Adipocyte (in vitro differentiated cells): Measurements from ENCODE around the gene IRF8.
"Not testable (repeated sequence)": the region's sequence is repeated elsewhere in the genome, so short reads cannot be mapped to it uniquely, and the experiment has no call there.

ENCODE experiments used
- DNase-seq: peaks from one replicate; pipeline ENCODE4 v3.0.0-alpha.2; 2015; ENCODE audit warnings: low read depth
- H3K27me3 ChIP-seq: replicated peaks from 2 replicates; pipeline ENCODE4 v1.7.0; 2013; ENCODE audit warnings: mild to moderate bottlenecking, low read length, moderate library complexity; ENCODE audit not compliant: control insufficient read depth, insufficient read depth
- H3K36me3 ChIP-seq: 2 replicates; pipeline ENCODE4 v1.7.0; 2013; ENCODE audit warnings: low read length, mild to moderate bottlenecking, moderate library complexity; ENCODE audit not compliant: control insufficient read depth, insufficient read depth, severe bottlenecking
- H3K4me1 ChIP-seq: 2 replicates; pipeline ENCODE4 v1.7.0; 2013; ENCODE audit warnings: mild to moderate bottlenecking, low read length, moderate library complexity; ENCODE audit not compliant: control insufficient read depth, insufficient read depth
- H3K4me3 ChIP-seq: 2 replicates; pipeline ENCODE4 v1.7.0; 2013; ENCODE audit warnings: mild to moderate bottlenecking, low read length, moderate library complexity
- H3K9ac ChIP-seq: 2 replicates; pipeline ENCODE4 v1.7.0; 2013; ENCODE audit warnings: mild to moderate bottlenecking, low read length, moderate library complexity
- H3K9me3 ChIP-seq: 2 replicates; pipeline ENCODE4 v1.7.0; 2013; ENCODE audit warnings: mild to moderate bottlenecking, low read length, moderate library complexity; ENCODE audit not compliant: control insufficient read depth

Gene IRF8

DNA sequence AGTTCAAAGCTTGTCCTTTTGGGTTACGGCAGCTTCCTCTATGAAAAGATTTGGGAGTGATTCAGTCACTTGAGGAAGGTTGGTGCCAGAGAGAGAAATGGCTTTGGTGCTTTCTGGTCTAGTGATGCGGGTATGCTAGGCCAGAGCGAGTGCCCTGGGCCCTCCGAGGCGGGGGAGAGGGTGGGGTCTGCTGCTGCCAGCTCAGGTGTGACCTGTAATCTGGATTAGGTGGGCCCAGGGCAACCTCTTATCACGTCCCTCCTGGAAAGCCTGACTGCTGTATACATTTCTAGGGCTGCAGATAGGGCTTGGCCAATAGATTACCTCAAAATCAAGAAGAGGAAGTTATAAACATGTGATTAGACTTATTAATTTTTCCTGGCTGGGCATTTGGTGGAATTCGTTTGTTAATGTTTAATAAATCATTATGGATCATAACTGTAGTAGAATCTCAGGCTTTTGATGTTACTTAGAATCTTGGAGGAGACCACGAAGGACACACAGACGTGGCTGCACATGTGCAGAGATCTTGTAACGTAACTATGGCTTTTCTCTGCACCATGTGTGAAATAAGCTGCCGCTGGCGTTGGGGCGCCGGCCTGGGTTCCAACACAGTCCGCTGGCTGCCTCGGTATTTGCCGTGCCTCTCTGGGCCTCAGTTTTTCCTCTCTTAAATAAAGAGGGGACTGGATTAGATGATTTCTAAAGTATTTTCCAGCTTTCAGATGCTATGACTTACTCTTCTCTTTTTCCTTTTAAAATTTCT lies 1.2 kb downstream of the IRF8 start:
- Histone ChIP-seq H3K27me3 (peaks cover 82% of the 10 kb centered on the region), H3K36me3 (no peaks in the 10 kb centered on the region), H3K9ac (no peak overlapping the region), H3K4me1 (peaks cover 12% of the 10 kb centered on the region), H3K4me3 (no peak overlapping the region), H3K9me3 (peaks cover 1% of the 10 kb centered on the region)
- DNase-seq: no peak

GRCh38 chr16:85901110-85901509 lies 2.1 kb downstream of the IRF8 start:
- H3K36me3 ChIP-seq: no peaks in the 10 kb centered on the region
- peaks cover 12% of the 10 kb centered on the region for H3K4me1 ChIP-seq
- H3K9ac ChIP-seq: no peak overlapping the region
- no peak overlapping the region for H3K4me3 ChIP-seq
- peaks cover 6% of the 10 kb centered on the region for H3K9me3 ChIP-seq
- H3K27me3 ChIP-seq: peaks cover 73% of the 10 kb centered on the region
- DNase-seq: no peak

GRCh38 chr16:85901773-85902365 lies 2.9 kb downstream of the IRF8 start:
- no peak overlapping the region for H3K9ac ChIP-seq
- H3K4me1 ChIP-seq: peaks cover 12% of the 10 kb centered on the region
- H3K36me3 ChIP-seq: no peaks in the 10 kb centered on the region
- H3K4me3 ChIP-seq: no peak overlapping the region
- H3K9me3 ChIP-seq: peaks cover 6% of the 10 kb centered on the region
- DNase-seq: no peak
- peaks cover 66% of the 10 kb centered on the region for H3K27me3 ChIP-seq

GRCh38 chr16:85902366-85903155 lies 3.6 kb downstream of the IRF8 start:
- H3K4me1 ChIP-seq: peaks cover 12% of the 10 kb centered on the region
- no peaks in the 10 kb centered on the region for H3K36me3 ChIP-seq
- no peak overlapping the region for H3K9ac ChIP-seq
- DNase-seq: no peak
- peaks cover 6% of the 10 kb centered on the region for H3K9me3 ChIP-seq
- no peak overlapping the region for H3K4me3 ChIP-seq
- H3K27me3 ChIP-seq: peaks cover 59% of the 10 kb centered on the region

DNA sequence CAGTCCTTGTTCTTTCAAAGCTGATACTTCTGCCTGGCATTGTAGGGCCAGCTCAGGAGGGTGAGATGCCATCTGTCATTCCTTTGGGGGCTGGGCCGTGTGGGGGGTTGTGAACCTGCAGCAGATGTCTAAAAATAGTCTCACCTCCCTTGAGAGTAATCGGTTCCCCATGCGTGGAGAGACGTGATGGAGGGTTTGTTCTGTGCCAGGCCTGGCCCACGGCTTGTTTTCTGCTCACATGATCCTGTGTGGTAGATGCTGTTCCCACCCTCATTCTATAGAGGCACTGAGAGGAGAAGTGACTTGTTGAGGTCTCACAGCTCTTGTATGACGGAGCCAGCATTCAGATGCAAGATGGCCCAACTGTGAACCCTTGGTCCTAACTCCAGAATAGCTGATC lies 4.6 kb downstream of the IRF8 start:
- H3K27me3 ChIP-seq: peaks cover 51% of the 10 kb centered on the region
- peaks cover 10% of the 10 kb centered on the region for H3K4me1 ChIP-seq

GRCh38 chr16:85905110-85906095 lies 6.4 kb downstream of the IRF8 start:
- H3K9ac ChIP-seq: no peak overlapping the region
- peaks cover 45% of the 10 kb centered on the region for H3K27me3 ChIP-seq
- H3K9me3 ChIP-seq: peaks cover 6% of the 10 kb centered on the region
- no peaks in the 10 kb centered on the region for H3K36me3 ChIP-seq
- no peak overlapping the region for H3K4me3 ChIP-seq
- no peak for DNase-seq
- H3K4me1 ChIP-seq: peaks cover 6% of the 10 kb centered on the region

More for the DNA sequence above, 4.6 kb downstream of the IRF8 start:
- peaks cover 6% of the 10 kb centered on the region for H3K9me3 ChIP-seq
- H3K9ac ChIP-seq: no peak overlapping the region
- DNase-seq: no peak
- H3K36me3 ChIP-seq: no peaks in the 10 kb centered on the region
- no peak overlapping the region for H3K4me3 ChIP-seq

DNA sequence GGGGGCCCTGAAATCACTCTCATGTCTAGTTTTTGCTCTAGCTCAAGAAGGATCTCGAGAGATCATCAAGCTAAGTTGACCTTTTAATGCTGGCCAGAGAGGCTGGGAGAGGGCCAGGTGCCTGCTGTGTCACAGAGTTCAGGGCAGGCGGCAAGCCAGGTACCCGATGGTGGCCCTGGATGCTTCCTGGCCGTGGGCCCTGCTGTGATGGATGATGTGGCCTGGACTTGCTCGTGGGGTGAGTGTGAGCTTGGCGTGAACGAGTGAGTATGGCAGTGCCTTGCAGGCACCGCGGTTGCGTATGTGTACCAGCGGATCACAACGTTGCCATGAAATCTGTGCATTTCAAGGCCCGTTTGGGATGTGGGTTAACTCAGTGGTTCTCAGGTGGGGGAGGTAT lies 7.4 kb downstream of the IRF8 start:
- Histone ChIP-seq H3K9me3 (peaks cover 6% of the 10 kb centered on the region), H3K27me3 (peaks cover 40% of the 10 kb centered on the region), H3K4me1 (peaks cover 7% of the 10 kb centered on the region), H3K36me3 (no peaks in the 10 kb centered on the region), H3K9ac (no peak overlapping the region), H3K4me3 (no peak overlapping the region)
- DNase-seq: no peak

DNA sequence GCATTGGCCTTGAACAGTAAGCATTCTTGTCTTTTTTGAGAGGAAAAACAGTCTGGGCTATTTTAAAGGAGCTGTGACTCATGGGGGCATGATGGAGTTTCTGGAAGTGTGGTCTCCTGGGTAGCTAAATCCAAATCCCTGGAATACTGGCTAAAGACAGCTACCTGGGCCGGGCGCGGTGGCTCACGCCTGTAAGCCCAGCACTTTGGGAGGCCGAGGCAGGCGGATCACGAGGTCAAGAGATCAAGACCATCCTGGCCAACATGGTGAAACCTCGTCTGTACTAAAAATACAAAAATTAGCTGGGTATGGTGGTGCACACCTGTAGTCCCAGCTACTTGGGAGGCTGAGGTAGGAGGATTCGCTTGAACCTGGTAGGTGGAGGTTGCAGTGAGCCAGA lies 8.3 kb downstream of the IRF8 start:
- H3K4me3 ChIP-seq, DNase-seq, H3K9me3 ChIP-seq, H3K36me3 ChIP-seq, H3K9ac ChIP-seq: not testable (repeated sequence)
- Histone ChIP-seq H3K4me1 (peaks cover 13% of the 10 kb centered on the region), H3K27me3 (peaks cover 32% of the 10 kb centered on the region)

DNA sequence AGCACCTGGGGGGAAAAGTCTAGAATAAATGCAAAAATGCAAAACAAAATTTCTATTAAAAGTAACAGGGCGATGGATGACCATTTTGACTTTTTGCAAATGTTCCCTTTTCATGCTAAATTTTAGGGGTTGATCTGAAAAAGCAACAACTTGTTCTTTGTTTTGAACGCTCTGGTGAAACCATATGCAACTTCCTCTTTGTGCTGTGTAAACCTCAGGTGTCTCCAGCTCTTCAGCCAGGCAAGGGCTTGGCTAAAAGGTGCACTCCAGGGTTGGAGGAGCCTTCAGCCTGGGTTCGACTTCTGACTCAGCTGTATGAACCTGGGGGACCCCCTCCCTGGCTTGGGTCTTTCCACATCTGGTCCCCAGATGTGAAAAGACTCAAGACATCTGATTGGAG lies 9.5 kb downstream of the IRF8 start:
- Histone ChIP-seq H3K36me3 (no peaks in the 10 kb centered on the region), H3K4me1 (peaks cover 18% of the 10 kb centered on the region), H3K4me3 (no peak overlapping the region), H3K27me3 (peaks cover 20% of the 10 kb centered on the region), H3K9ac (no peak overlapping the region), H3K9me3 (peaks cover 6% of the 10 kb centered on the region)
- no peak for DNase-seq

DNA sequence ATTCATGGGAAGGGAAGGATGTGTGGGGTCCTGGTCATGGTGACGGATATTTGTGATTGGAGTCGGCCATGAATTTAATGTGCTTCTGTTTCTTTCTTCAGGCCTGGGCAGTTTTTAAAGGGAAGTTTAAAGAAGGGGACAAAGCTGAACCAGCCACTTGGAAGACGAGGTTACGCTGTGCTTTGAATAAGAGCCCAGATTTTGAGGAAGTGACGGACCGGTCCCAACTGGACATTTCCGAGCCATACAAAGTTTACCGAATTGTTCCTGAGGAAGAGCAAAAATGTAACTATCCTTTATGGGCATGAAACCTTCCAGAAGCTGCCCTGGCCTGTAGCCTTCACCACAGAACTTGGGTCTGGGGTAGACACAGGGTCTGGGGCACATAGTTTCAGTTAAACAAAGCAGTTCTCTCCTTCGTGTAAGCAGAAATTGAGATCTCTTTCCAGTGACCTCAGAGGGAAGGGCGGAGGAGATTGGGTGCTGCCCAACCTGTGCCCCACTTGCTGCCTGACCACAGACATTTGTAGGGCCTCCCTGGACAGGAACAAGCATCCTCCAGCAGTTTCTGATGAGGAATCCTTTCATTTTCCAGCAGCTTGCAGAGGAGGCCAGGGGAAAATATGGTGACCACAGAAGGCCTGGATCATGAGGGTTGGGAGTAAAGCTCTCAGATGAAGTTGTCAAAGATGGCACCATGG lies 10.1 kb downstream of the IRF8 start:
- Histone ChIP-seq H3K36me3 (no peaks in the 10 kb centered on the region), H3K4me3 (no peak overlapping the region), H3K9me3 (peaks cover 6% of the 10 kb centered on the region), H3K9ac (no peak overlapping the region), H3K4me1 (peaks cover 18% of the 10 kb centered on the region), H3K27me3 (peaks cover 17% of the 10 kb centered on the region)
- DNase-seq: no peak
